Duodenal mucosa (tissue), 2 donors: ENCODE measurements around the gene FBLN1.

Experiments
- H3K27ac ChIP-seq: one replicate; pipeline ENCODE4 v1.7.0; 2013; ENCODE audit warnings: low read depth, low read length
- H3K27me3 ChIP-seq, 2 donors: one replicate each; pipeline ENCODE4 v1.7.0; 2013; ENCODE audit warnings: low read length in 2 of 2, control low read depth in 1 of 2; ENCODE audit not compliant: insufficient read depth in 2 of 2, control insufficient read depth in 1 of 2
- H3K36me3 ChIP-seq, 2 donors: one replicate each; pipeline ENCODE4 v1.7.0; 2013; ENCODE audit warnings: low read length in 2 of 2, control low read depth in 1 of 2; ENCODE audit not compliant: insufficient read depth in 2 of 2, control insufficient read depth in 1 of 2
- H3K4me1 ChIP-seq, 2 donors: one replicate each; pipeline ENCODE4 v1.7.0; 2013; ENCODE audit warnings: low read length in 2 of 2, control low read depth in 1 of 2; ENCODE audit not compliant: insufficient read depth in 2 of 2, control insufficient read depth in 1 of 2
- H3K4me3 ChIP-seq, 2 donors: one replicate each; pipeline ENCODE4 v1.7.0; 2013; ENCODE audit warnings: low read length in 2 of 2, low read depth in 1 of 2
- H3K9ac ChIP-seq, 2 donors: one replicate each; pipeline ENCODE4 v1.7.0; 2013; ENCODE audit warnings: low read length in 2 of 2, low read depth in 1 of 2
- H3K9me3 ChIP-seq, 2 donors: one replicate each; pipeline ENCODE4 v1.7.0; 2013; ENCODE audit warnings: low read length in 2 of 2, control low read depth in 1 of 2; ENCODE audit not compliant: control insufficient read depth in 1 of 2

FBLN1 gene

GRCh38 chr22:45576273-45576625 is 73.6 kb downstream of the FBLN1 start:
- Histone ChIP-seq H3K27ac (no peak overlapping the region), H3K4me1 (peaks cover 0 to 7% of the 10 kb centered on the region in 2 donors), H3K9ac (no peak overlapping the region), H3K4me3 (no peak overlapping the region), H3K9me3 (peaks cover 2 to 3% of the 10 kb centered on the region in 2 donors), H3K36me3 (no peaks in the 10 kb centered on the region), H3K27me3 (no peaks in the 10 kb centered on the region)

DNA sequence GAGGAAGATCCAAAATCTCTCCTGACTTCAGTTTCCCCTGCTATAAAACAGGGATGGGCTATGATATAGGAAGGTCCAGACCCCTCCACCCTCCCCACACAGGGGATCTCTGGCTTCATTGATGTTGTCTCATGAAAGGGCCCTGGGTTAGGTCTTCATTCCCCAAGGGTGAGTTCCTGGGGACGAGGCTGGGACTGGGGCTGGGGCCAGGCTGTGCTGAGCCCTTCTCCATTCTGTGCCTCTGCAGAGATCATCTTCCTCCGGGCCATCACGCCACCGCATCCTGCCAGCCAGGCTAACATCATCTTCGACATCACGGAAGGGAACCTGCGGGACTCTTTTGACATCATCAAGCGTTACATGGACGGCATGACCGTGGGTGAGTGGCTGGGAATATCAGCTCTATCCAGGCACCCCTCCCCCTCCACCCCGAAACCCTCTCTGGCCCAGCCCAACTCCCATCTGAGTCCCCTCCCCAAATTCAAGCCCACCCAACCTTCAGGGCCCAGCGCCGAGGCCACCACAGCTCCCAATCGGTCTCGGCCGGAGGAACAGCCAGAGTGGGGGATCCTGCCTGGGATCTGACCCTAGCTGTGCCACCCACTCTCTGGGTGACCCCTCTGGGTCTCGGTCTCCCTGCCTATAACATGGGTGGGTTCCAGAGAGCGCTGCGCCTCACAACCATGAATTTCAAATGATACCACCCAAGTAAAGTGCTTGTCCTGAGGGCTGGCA is 74.2 kb downstream of the FBLN1 start:
- Histone ChIP-seq H3K27me3 (no peaks in the 10 kb centered on the region), H3K9me3 (no peaks in the 10 kb centered on the region), H3K4me3 (no peak overlapping the region), H3K36me3 (no peaks in the 10 kb centered on the region), H3K27ac (no peak overlapping the region), H3K4me1 (peaks cover 0 to 7% of the 10 kb centered on the region in 2 donors), H3K9ac (no peak overlapping the region)

DNA sequence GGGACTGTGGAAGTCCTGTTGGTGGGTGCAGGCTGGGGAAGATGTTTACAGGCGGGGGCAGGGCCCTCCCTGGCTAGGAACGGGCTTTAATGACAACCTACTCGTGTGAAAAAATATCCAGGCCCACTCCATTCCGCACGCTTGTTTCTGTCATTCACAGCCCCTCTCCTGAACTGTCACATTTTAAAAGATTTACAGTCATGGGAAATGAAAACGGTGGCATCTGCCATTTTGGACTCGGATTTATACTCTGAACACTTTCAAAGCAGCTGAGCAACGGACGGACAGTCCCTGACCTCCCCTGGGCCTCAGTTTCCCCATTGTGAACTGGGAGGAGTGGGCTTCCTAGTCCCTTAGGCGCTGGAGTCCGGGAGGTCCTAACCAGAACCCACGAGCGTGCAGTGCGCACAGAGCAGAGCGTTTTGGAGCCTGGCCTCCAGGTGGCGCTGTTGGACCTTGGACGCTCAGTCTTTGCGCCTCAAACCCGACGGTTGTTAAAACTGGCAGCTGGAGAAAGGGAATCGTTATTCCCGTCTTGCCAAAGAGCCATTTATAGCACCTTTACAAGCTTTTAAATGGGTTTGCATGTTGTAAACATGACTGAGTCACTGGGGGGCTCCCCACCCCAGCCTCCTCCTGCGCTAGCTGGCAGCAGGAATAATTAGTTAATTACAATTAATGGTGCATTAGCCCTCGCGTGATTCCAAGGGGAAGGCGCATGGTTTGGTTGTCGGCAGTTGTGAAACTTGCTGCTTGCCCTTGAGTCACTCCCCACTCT is 75.3 kb downstream of the FBLN1 start:
- no peaks in the 10 kb centered on the region for H3K9me3 ChIP-seq
- no peaks in the 10 kb centered on the region for H3K27me3 ChIP-seq
- no peak overlapping the region for H3K27ac ChIP-seq
- peaks cover 0 to 7% of the 10 kb centered on the region in 2 donors for H3K4me1 ChIP-seq
- H3K9ac ChIP-seq = no peak overlapping the region
- no peaks in the 10 kb centered on the region for H3K36me3 ChIP-seq
- no peak overlapping the region for H3K4me3 ChIP-seq

GRCh38 chr22:45578524-45579147 is 76.0 kb downstream of the FBLN1 start:
- no peaks in the 10 kb centered on the region for H3K36me3 ChIP-seq
- H3K4me1 ChIP-seq = peaks cover 0 to 7% of the 10 kb centered on the region in 2 donors
- H3K27ac ChIP-seq = no peak overlapping the region
- H3K27me3 ChIP-seq = no peaks in the 10 kb centered on the region
- H3K9ac ChIP-seq = no peak overlapping the region
- H3K9me3 ChIP-seq = no peaks in the 10 kb centered on the region
- H3K4me3 ChIP-seq = no peak overlapping the region

DNA sequence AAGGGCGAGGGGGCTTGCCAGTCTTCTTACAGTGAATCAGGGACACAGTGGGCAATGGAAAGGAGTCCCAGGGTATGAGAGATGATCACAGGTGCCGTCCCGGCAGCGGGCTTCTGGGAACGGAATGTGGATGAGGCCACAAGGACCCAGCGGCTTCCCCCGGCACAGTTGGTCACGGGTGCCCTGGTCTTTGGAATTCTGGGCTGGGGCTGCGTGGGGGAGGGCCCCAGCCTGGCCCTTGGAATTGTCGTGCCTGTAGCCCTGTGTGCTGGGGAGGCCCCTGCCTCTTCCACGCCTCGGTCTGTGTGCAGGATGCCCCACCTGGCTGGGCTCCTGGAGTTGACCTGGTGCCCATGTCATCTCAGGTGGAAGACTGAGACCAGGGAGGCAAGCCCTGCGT is 76.6 kb downstream of the FBLN1 start:
- Histone ChIP-seq H3K9ac (no peak overlapping the region), H3K4me1 (peaks cover 0 to 3% of the 10 kb centered on the region in 2 donors), H3K9me3 (no peaks in the 10 kb centered on the region), H3K27ac (no peak overlapping the region), H3K27me3 (no peaks in the 10 kb centered on the region), H3K36me3 (no peaks in the 10 kb centered on the region), H3K4me3 (no peak overlapping the region)

DNA sequence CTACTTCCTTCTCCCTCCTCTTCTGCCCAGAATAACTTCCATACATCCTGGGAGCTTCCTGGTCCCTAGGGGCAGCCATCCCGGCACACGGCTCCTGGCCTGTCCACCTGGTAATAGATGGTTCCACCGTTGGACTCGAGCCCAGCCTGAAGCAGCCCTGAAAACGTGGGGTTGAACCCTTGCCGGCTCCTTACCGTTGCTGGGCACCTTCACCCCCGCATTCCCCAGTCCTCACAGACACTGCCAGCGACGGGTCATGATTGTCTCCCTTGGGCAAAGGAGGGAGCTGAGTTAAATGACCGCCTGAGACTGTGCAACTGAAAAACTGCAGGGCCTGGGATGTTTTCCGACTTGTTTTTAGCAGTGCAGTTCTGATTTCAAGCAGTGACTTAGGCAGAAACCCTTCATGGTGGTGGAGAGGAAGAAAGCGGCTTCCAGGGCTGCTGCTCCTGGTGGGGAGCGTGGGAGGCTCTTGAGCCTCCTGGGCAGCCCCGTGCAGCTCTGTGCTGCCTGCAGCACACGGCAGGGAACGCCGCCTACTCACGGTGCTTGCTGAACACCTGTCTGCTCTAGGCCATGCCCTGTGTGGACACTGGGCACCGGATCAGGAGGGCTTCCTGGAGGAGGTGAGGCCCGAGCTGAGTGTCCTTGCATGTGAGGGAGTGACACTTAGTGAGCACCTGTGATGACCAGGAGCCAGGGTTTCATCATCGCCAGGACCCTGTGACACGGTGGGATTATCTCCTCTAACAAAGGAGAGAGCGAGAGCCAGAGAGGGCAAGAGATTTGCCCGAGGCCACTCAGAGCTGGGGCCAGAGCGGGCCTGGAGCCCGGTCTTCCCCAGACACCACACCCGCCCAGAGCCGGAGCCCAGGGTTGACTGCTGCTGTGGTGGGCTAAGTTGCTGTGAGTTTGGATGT is 77.4 kb downstream of the FBLN1 start:
- H3K27ac ChIP-seq = no peak overlapping the region
- H3K9ac ChIP-seq = no peak overlapping the region
- H3K27me3 ChIP-seq = no peaks in the 10 kb centered on the region
- H3K4me3 ChIP-seq = no peak overlapping the region
- peaks cover 0 to 3% of the 10 kb centered on the region in 2 donors for H3K4me1 ChIP-seq
- no peaks in the 10 kb centered on the region for H3K36me3 ChIP-seq
- H3K9me3 ChIP-seq = no peaks in the 10 kb centered on the region

GRCh38 chr22:45580726-45581381 is 78.2 kb downstream of the FBLN1 start:
- H3K9ac ChIP-seq = no peak overlapping the region
- H3K4me1 ChIP-seq = peaks cover 0 to 3% of the 10 kb centered on the region in 2 donors
- no peaks in the 10 kb centered on the region for H3K36me3 ChIP-seq
- H3K9me3 ChIP-seq = no peaks in the 10 kb centered on the region
- no peak overlapping the region for H3K4me3 ChIP-seq
- no peaks in the 10 kb centered on the region for H3K27me3 ChIP-seq
- H3K27ac ChIP-seq = no peak overlapping the region

GRCh38 chr22:45581549-45582080 is 78.9 kb downstream of the FBLN1 start:
- Histone ChIP-seq H3K4me1 (peaks cover 0 to 3% of the 10 kb centered on the region in 2 donors), H3K27ac (no peak overlapping the region), H3K36me3 (no peaks in the 10 kb centered on the region), H3K9me3 (no peaks in the 10 kb centered on the region), H3K27me3 (no peaks in the 10 kb centered on the region), H3K9ac (no peak overlapping the region), H3K4me3 (no peak overlapping the region)

GRCh38 chr22:45582236-45582954 is 79.7 kb downstream of the FBLN1 start:
- Histone ChIP-seq H3K9me3 (no peaks in the 10 kb centered on the region), H3K4me3 (no peak overlapping the region), H3K9ac (no peak overlapping the region), H3K27me3 (no peaks in the 10 kb centered on the region), H3K27ac (no peak overlapping the region), H3K4me1 (peaks cover 0 to 3% of the 10 kb centered on the region in 2 donors), H3K36me3 (no peaks in the 10 kb centered on the region)
